Keratinocyte (primary cell): ENCODE measurements around the gene WDR46. TPM values are rescaled to one million over a fixed set of nuclear protein-coding genes. Genes with fewer than 3 reads are reported as not detected.
A peak's percentile ranks its signal among the peaks of the same experiment; 100 is the strongest.

ENCODE experiments used
- DNase-seq: peaks from one replicate; pipeline ENCODE4 v3.0.0-alpha.2; 2011; ENCODE audit warnings: low read depth, missing footprints, low spot score
- FAIRE-seq: peaks from 2 replicates; lab custom pipeline; 2011; peaks lifted over from hg19 to GRCh38; lab: Jason Lieb, UNC
- H2AFZ ChIP-seq: 2 replicates; pipeline ENCODE4 v1.6.0; 2012; ENCODE audit warnings: low read length, control low read depth, inconsistent platforms; ENCODE audit not compliant: control insufficient read depth
- H3K27ac ChIP-seq: 2 replicates; pipeline ENCODE4 v1.5.1; 2011; ENCODE audit warnings: low read length; ENCODE audit not compliant: control insufficient read depth, insufficient read depth
- H3K27me3 ChIP-seq: 3 replicates; pipeline ENCODE4 v1.6.0; 2011; ENCODE audit warnings: low read length; ENCODE audit not compliant: control insufficient read depth, insufficient read depth; ENCODE audit errors: extremely low read depth
- H3K36me3 ChIP-seq, 2 experiments: 2 replicates in 1 of 2; 3 replicates in 1 of 2; pipeline ENCODE4 v1.5.1; 2011; ENCODE audit warnings: low read length in 2 of 2, mild to moderate bottlenecking in 1 of 2; ENCODE audit not compliant: control insufficient read depth in 2 of 2, insufficient read depth in 2 of 2; ENCODE audit errors: extremely low read depth in 1 of 2
- H3K4me1 ChIP-seq: 3 replicates; pipeline ENCODE4 v1.5.1; 2011; ENCODE audit warnings: low read length; ENCODE audit not compliant: control insufficient read depth, insufficient read depth; ENCODE audit errors: extremely low read depth
- H3K4me2 ChIP-seq: 3 replicates; pipeline ENCODE4 v1.6.0; 2011; ENCODE audit warnings: low read depth, low read length; ENCODE audit not compliant: control insufficient read depth, insufficient read depth; ENCODE audit errors: extremely low read depth
- H3K4me3 ChIP-seq, 3 experiments: fragments of 200-600 bp in 1 of 3; sonication (generic) in 1 of 3; 2 replicates in 2 of 3; 3 replicates in 1 of 3; pipeline ENCODE4 v1.5.1; 2011 to 2016; ENCODE audit warnings: low read length in 3 of 3, mild to moderate bottlenecking in 3 of 3, control low read depth in 2 of 3, inconsistent platforms in 1 of 3, low read depth in 1 of 3, mixed read lengths in 1 of 3, mixed run types in 1 of 3, moderate library complexity in 1 of 3; ENCODE audit not compliant: control insufficient read depth in 2 of 3, insufficient read depth in 2 of 3; ENCODE audit errors: extremely low read depth in 1 of 3
- H3K79me2 ChIP-seq: 2 replicates; pipeline ENCODE4 v1.6.0; 2012; ENCODE audit warnings: low read length; ENCODE audit not compliant: control insufficient read depth, insufficient read depth
- H3K9ac ChIP-seq: 3 replicates; pipeline ENCODE4 v1.6.0; 2011; ENCODE audit warnings: low read length; ENCODE audit not compliant: control insufficient read depth, insufficient read depth; ENCODE audit errors: extremely low read depth
- H3K9me1 ChIP-seq: 3 replicates; pipeline ENCODE4 v1.6.0; 2011; ENCODE audit warnings: low read length; ENCODE audit not compliant: control insufficient read depth, insufficient read depth; ENCODE audit errors: extremely low read depth
- H3K9me3 ChIP-seq: 2 replicates; pipeline ENCODE4 v1.5.1; 2012; ENCODE audit warnings: low read depth, low read length; ENCODE audit not compliant: control insufficient read depth
- H4K20me1 ChIP-seq: 3 replicates; pipeline ENCODE4 v1.6.0; 2011; ENCODE audit warnings: low read length; ENCODE audit not compliant: control insufficient read depth, insufficient read depth; ENCODE audit errors: extremely low read depth
- EZH2 ChIP-seq: IDR thresholded peaks from one replicate; pipeline ENCODE4 v1.6.1; 2012; ENCODE audit warnings: inconsistent platforms, mild to moderate bottlenecking, low read length, moderate library complexity
- dilution Hi-C: fragments of 300-500 bp; cut with MboI; formaldehyde crosslinking; loops from one replicate; pipeline ENCODE4 v1.7.0; 2020; ENCODE audit warnings: low sequenced_read_pairs; ENCODE audit not compliant: extremely low pct_ligation_motif_present
- polyA plus RNA-seq, 5 experiments: library from polyadenylated mRNA; depleted of rRNA in 3 of 5; stranded (reverse) in 3 of 5; stranded (forward) in 1 of 5; unstranded in 1 of 5; fragments of >200 nt; gene quantifications; 1 replicate in 1 of 5; 2 replicates in 3 of 5; 3 replicates in 1 of 5; pipeline versions ENCODE4 v1.2.1 to v1.2.3, GENCODE V29; 2011 to 2012; ENCODE audit warnings: missing spikeins in 2 of 5, low read depth in 1 of 5, low replicate concordance in 1 of 5
- TF ChIP-seq, protein P1 (sequence below), 3 experiments: IDR thresholded peaks in 1 of 3; conservative IDR thresholded peaks in 1 of 3; optimal IDR thresholded peaks in 1 of 3; 2 replicates in 2 of 3; 3 replicates in 1 of 3; pipeline versions ENCODE3 to v1.5.1; 2011; ENCODE audit warnings: low read length in 3 of 3, mild to moderate bottlenecking in 3 of 3, moderate library complexity in 2 of 3, control low read depth in 1 of 3, inconsistent platforms in 1 of 3; ENCODE audit not compliant: insufficient read depth in 2 of 3; ENCODE audit errors: extremely low read depth in 1 of 3

The WDR46 gene
- polyA plus RNA-seq, 1 donor (not counting 4 experiments of a cell fraction or from before 2014, with no cell fraction given) = 43.0 TPM

DNA sequence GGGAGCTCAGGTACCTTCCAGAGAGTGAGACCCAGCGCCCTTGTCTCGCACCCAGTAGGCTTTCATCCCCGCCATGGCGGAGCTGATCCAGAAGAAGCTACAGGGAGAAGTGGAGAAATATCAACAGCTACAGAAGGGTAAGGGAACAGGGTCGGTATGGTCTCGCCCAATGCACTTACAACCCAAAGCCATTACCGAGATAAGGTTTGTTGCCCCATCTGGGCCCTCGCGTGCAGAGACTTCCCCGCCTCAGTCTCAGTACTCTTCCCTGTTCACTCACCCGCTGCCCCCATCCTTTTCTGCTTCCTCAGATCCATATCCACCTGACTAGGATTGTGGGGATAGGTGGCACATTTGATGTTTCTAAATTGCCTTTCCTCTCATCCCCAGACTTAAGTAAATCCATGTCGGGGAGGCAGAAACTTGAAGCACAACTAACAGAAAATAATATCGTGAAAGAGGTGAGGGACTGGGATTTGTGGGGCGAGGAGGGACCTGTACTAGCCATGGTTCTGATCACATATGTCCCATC lies 811 bp upstream of the WDR46 start:
- H3K4me3 ChIP-seq = peak overlapping the region; percentile 54 to 98 (median 95)
- peaks cover 35 to 47% of the 10 kb centered on the region in 2 experiments for H3K36me3 ChIP-seq
- no peaks in the 10 kb centered on the region for H3K9me3 ChIP-seq
- FAIRE-seq = no peak
- no peak for DNase-seq
- peak overlapping the region; percentile 85 for H3K27ac ChIP-seq
- peak overlapping the region; percentile 95 for H3K9ac ChIP-seq
- H4K20me1 ChIP-seq = no peaks in the 10 kb centered on the region
- H3K4me2 ChIP-seq = peak overlapping the region; percentile 99
- H3K27me3 ChIP-seq = no peaks in the 10 kb centered on the region
- peaks cover 49% of the 10 kb centered on the region for H3K79me2 ChIP-seq
- H3K9me1 ChIP-seq = no peaks in the 10 kb centered on the region
- dilution Hi-C loops = no loop called here
- H3K4me1 ChIP-seq = peaks cover 20% of the 10 kb centered on the region
- no peak for TF ChIP-seq EZH2
- TF ChIP-seq, protein P1, sequence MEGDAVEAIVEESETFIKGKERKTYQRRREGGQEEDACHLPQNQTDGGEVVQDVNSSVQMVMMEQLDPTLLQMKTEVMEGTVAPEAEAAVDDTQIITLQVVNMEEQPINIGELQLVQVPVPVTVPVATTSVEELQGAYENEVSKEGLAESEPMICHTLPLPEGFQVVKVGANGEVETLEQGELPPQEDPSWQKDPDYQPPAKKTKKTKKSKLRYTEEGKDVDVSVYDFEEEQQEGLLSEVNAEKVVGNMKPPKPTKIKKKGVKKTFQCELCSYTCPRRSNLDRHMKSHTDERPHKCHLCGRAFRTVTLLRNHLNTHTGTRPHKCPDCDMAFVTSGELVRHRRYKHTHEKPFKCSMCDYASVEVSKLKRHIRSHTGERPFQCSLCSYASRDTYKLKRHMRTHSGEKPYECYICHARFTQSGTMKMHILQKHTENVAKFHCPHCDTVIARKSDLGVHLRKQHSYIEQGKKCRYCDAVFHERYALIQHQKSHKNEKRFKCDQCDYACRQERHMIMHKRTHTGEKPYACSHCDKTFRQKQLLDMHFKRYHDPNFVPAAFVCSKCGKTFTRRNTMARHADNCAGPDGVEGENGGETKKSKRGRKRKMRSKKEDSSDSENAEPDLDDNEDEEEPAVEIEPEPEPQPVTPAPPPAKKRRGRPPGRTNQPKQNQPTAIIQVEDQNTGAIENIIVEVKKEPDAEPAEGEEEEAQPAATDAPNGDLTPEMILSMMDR (optimal IDR thresholded peaks at IDR 0.05 in 1 of 3, IDR thresholded peaks at IDR 0.05 in 1 of 3, conservative IDR thresholded peaks at IDR 0.05 in 1 of 3; ENCODE audit: extremely low read depth in 1 of 3, insufficient read depth in 2 of 3, low read length in 3 of 3) = no peak
- H2AFZ ChIP-seq = peak overlapping the region; percentile 95

DNA sequence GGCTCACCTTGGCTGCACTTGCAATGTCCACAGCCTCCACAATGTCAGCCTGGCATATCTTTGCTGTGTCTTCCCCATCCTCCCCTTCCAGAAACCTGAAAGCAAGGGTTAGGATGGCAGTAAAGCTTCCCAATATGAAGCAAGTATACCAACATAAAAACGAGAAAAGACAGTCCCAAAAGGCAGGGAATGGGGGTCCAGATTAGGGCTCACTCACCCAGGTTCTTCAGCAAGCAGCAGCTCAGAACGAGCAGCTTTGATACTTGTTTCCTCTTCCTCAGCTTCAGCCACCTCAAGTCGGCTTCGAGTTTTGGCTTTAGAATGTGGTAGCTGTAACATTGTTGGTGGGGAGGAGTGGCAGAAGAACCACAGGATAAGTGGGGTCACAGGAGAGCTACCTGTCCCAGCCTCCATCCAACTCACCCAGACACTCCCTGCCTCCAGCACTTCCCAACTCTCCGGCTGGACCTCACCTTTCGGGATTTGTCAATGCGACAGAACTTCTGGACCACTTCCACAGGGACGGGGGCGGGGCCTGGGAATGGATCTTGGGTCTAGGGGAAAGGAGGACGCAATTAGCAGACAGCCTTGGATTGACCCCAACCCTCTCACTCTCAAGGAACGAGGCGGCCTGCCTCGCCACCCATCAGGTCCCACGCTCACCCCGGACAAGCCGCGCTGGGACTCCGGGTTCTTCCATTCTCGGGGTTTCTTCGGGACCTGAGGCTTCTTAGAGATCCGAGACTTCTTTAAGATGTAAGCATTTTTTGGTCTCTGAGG lies 708 bp downstream of the WDR46 start:
- DNase-seq = no peak
- Histone ChIP-seq H3K36me3 (peaks cover 33 to 54% of the 10 kb centered on the region in 2 experiments), H3K79me2 (peaks cover 49% of the 10 kb centered on the region), H3K27me3 (no peaks in the 10 kb centered on the region), H2AFZ (peak overlapping the region; percentile 95), H3K27ac (peak overlapping the region; percentile 85), H3K9me1 (no peaks in the 10 kb centered on the region), H3K4me3 (peak overlapping the region; percentile 54 to 98 (median 95)), H3K4me1 (peaks cover 20% of the 10 kb centered on the region), H3K9me3 (no peaks in the 10 kb centered on the region), H4K20me1 (no peaks in the 10 kb centered on the region), H3K9ac (peak overlapping the region; percentile 95), H3K4me2 (peak overlapping the region; percentile 99)
- dilution Hi-C loops = no loop called here
- TF ChIP-seq, protein P1 (optimal IDR thresholded peaks at IDR 0.05 in 1 of 3, IDR thresholded peaks at IDR 0.05 in 1 of 3, conservative IDR thresholded peaks at IDR 0.05 in 1 of 3; ENCODE audit: extremely low read depth in 1 of 3, insufficient read depth in 2 of 3, low read length in 3 of 3) = no peak
- no peak for TF ChIP-seq EZH2
- FAIRE-seq = no peak
